ENCODE data around the gene TRRAP.

DNA sequence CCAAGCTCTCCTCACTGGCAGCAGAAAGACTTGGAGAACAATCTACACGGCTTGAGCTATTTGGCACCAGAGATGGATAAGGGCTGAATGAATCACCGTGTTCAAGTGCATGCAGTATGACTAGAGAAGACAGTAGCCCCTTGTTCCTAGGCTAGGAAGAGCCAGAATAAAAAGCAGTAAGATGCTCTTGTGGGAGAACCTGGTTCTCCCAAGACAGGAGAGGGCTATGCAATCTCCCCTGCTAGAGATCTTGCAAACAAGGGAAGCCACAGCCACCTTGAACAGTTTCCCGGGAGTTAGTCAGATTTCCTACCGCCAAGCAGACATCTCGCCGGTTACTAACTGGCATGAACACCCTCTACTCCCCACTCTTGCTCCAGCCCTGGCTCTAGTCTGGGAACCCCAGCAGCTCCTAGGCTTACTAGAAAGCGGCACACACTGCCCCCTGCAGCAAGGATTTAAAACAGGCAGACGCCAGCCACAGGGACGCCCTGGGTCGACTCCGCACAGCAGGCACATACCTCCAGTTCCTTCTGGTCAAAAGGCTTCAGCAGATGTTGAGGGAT is 158.3 kb downstream of the TRRAP start:
- TF ChIP-seq EZH2 (IDR thresholded peaks at IDR 0.05; ENCODE audit: low read depth) = no peak
- TF ChIP-seq, protein P1, sequence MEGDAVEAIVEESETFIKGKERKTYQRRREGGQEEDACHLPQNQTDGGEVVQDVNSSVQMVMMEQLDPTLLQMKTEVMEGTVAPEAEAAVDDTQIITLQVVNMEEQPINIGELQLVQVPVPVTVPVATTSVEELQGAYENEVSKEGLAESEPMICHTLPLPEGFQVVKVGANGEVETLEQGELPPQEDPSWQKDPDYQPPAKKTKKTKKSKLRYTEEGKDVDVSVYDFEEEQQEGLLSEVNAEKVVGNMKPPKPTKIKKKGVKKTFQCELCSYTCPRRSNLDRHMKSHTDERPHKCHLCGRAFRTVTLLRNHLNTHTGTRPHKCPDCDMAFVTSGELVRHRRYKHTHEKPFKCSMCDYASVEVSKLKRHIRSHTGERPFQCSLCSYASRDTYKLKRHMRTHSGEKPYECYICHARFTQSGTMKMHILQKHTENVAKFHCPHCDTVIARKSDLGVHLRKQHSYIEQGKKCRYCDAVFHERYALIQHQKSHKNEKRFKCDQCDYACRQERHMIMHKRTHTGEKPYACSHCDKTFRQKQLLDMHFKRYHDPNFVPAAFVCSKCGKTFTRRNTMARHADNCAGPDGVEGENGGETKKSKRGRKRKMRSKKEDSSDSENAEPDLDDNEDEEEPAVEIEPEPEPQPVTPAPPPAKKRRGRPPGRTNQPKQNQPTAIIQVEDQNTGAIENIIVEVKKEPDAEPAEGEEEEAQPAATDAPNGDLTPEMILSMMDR (conservative IDR thresholded peaks at IDR 0.05) = peak; percentile 45; the same call in 1 of the 2 replicates
